ENCODE results near the gene RIMKLB. TPM values are rescaled to one million over a fixed set of nuclear protein-coding genes. Genes with fewer than 3 reads are reported as not detected.

Gene RIMKLB
- total and polyA plus RNA-seq, 2 donors (not counting 1 experiment from before 2014, with no cell fraction given): 13.0 to 22.3 TPM

GRCh38 chr12:8770499-8770898 lies 72.7 kb downstream of the RIMKLB start:
- Histone ChIP-seq H3K4me1 (ENCODE audit: control insufficient read depth, extremely low read depth, insufficient read depth, low read length) (no peaks in the 10 kb centered on the region), H3K4me2 (ENCODE audit: extremely low read depth, insufficient read depth, low read length) (no peak overlapping the region), H4K20me1 (ENCODE audit: control insufficient read depth, extremely low read depth, insufficient read depth, low read length) (no peaks in the 10 kb centered on the region), H3K36me3 (ENCODE audit: control insufficient read depth, insufficient read depth, low read length) (no peaks in the 10 kb centered on the region), H3K9ac (ENCODE audit: insufficient read depth, low read length) (no peak overlapping the region), H2AFZ (ENCODE audit: low read length) (no peak overlapping the region), H3K4me3 (replicated peaks in 1 of 4; ENCODE audit: control extremely low read depth in 1 of 4, insufficient read depth in 1 of 4, low read depth in 3 of 4, low read length in 4 of 4) (no peak overlapping the region), H3K79me2 (ENCODE audit: control insufficient read depth, insufficient read depth, low read length) (no peaks in the 10 kb centered on the region), H3K27me3 (ENCODE audit: control insufficient read depth, insufficient read depth, low read length) (no peaks in the 10 kb centered on the region), H3K27ac (ENCODE audit: insufficient read depth, low read length) (no peak overlapping the region), H3K9me3 (ENCODE audit: control insufficient read depth, insufficient read depth, low read depth, low read length) (no peaks in the 10 kb centered on the region)
- DNase-seq (ENCODE audit: low read depth in 2 of 2): no peak
- TF ChIP-seq CTCF (conservative IDR thresholded peaks at IDR 0.05 in 1 of 2, IDR thresholded peaks at IDR 0.05 in 1 of 2; ENCODE audit: low read depth in 1 of 2, low read length in 2 of 2): no peak
- no peak for TF ChIP-seq EZH2 (IDR thresholded peaks at IDR 0.05; ENCODE audit: low read length, missing control alignments)

GRCh38 chr12:8771072-8771471 lies 73.3 kb downstream of the RIMKLB start:
- no peak overlapping the region for H3K4me3 ChIP-seq (replicated peaks in 1 of 4; ENCODE audit: control extremely low read depth in 1 of 4, insufficient read depth in 1 of 4, low read depth in 3 of 4, low read length in 4 of 4)
- no peak overlapping the region for H2AFZ ChIP-seq (ENCODE audit: low read length)
- no peak overlapping the region for H3K9ac ChIP-seq (ENCODE audit: insufficient read depth, low read length)
- H3K27ac ChIP-seq (ENCODE audit: insufficient read depth, low read length): no peak overlapping the region
- H3K36me3 ChIP-seq (ENCODE audit: control insufficient read depth, insufficient read depth, low read length): no peaks in the 10 kb centered on the region
- no peak for DNase-seq (ENCODE audit: low read depth in 2 of 2)
- no peaks in the 10 kb centered on the region for H3K9me3 ChIP-seq (ENCODE audit: control insufficient read depth, insufficient read depth, low read depth, low read length)
- no peaks in the 10 kb centered on the region for H3K4me1 ChIP-seq (ENCODE audit: control insufficient read depth, extremely low read depth, insufficient read depth, low read length)
- no peaks in the 10 kb centered on the region for H3K79me2 ChIP-seq (ENCODE audit: control insufficient read depth, insufficient read depth, low read length)
- TF ChIP-seq CTCF (conservative IDR thresholded peaks at IDR 0.05 in 1 of 2, IDR thresholded peaks at IDR 0.05 in 1 of 2; ENCODE audit: low read depth in 1 of 2, low read length in 2 of 2) (no peak), EZH2 (IDR thresholded peaks at IDR 0.05; ENCODE audit: low read length, missing control alignments) (no peak)
- H3K27me3 ChIP-seq (ENCODE audit: control insufficient read depth, insufficient read depth, low read length): no peaks in the 10 kb centered on the region
- H3K4me2 ChIP-seq (ENCODE audit: extremely low read depth, insufficient read depth, low read length): no peak overlapping the region
- H4K20me1 ChIP-seq (ENCODE audit: control insufficient read depth, extremely low read depth, insufficient read depth, low read length): no peaks in the 10 kb centered on the region

GRCh38 chr12:8773461-8773860 lies 75.7 kb downstream of the RIMKLB start:
- Histone ChIP-seq H3K4me1 (ENCODE audit: control insufficient read depth, extremely low read depth, insufficient read depth, low read length) (no peaks in the 10 kb centered on the region), H3K4me3 (replicated peaks in 1 of 4; ENCODE audit: control extremely low read depth in 1 of 4, insufficient read depth in 1 of 4, low read depth in 3 of 4, low read length in 4 of 4) (no peak overlapping the region), H3K36me3 (ENCODE audit: control insufficient read depth, insufficient read depth, low read length) (no peaks in the 10 kb centered on the region), H3K9ac (ENCODE audit: insufficient read depth, low read length) (no peak overlapping the region), H4K20me1 (ENCODE audit: control insufficient read depth, extremely low read depth, insufficient read depth, low read length) (no peaks in the 10 kb centered on the region), H3K9me3 (ENCODE audit: control insufficient read depth, insufficient read depth, low read depth, low read length) (no peaks in the 10 kb centered on the region), H3K27ac (ENCODE audit: insufficient read depth, low read length) (no peak overlapping the region), H3K79me2 (ENCODE audit: control insufficient read depth, insufficient read depth, low read length) (no peaks in the 10 kb centered on the region), H3K27me3 (ENCODE audit: control insufficient read depth, insufficient read depth, low read length) (no peaks in the 10 kb centered on the region), H3K4me2 (ENCODE audit: extremely low read depth, insufficient read depth, low read length) (no peak overlapping the region), H2AFZ (ENCODE audit: low read length) (no peak overlapping the region)
- no peak for TF ChIP-seq EZH2 (IDR thresholded peaks at IDR 0.05; ENCODE audit: low read length, missing control alignments)
- no peak for TF ChIP-seq CTCF (conservative IDR thresholded peaks at IDR 0.05 in 1 of 2, IDR thresholded peaks at IDR 0.05 in 1 of 2; ENCODE audit: low read depth in 1 of 2, low read length in 2 of 2)
- DNase-seq (ENCODE audit: low read depth in 2 of 2): no peak

Data from fibroblast of lung (primary cell).